Psoas muscle (tissue), 8 donors: ENCODE data around the gene CHRM3. TPM values are rescaled to one million over a fixed set of nuclear protein-coding genes. Genes with fewer than 3 reads are reported as not detected.

Experiments
- ATAC-seq, 4 donors: fragments of 200-7000 bp; cut with Tn5 transposase; one replicate each; pipeline ENCODE4 v1.9.1; 2020; ENCODE audit warnings: moderate library complexity in 3 of 4, mild to moderate bottlenecking in 2 of 4
- DNase-seq, 2 donors: peaks; one replicate each; pipeline ENCODE4 v3.0.0-alpha.2; 2020
- H3K27ac ChIP-seq: fragments of 200-600 bp; one replicate; pipeline ENCODE4 v1.8.0; 2022
- H3K27me3 ChIP-seq, 3 donors: fragments of 200-600 bp in 1 of 3; one replicate each; pipeline versions ENCODE4 v1.6.1 to v1.8.0; 2013 to 2022; ENCODE audit warnings: low read length in 2 of 3, mild to moderate bottlenecking in 2 of 3, moderate library complexity in 1 of 3; ENCODE audit not compliant: insufficient read depth in 3 of 3
- H3K36me3 ChIP-seq, 2 donors: fragments of 200-600 bp in 1 of 2; one replicate each; pipeline versions ENCODE4 v1.6.1 to v1.8.0; 2013 to 2022; ENCODE audit warnings: low read depth in 1 of 2, mild to moderate bottlenecking in 1 of 2, moderate library complexity in 1 of 2; ENCODE audit not compliant: insufficient read depth in 1 of 2
- H3K4me1 ChIP-seq: fragments of 200-600 bp; one replicate; pipeline ENCODE4 v1.8.0; 2022
- H3K4me3 ChIP-seq: fragments of 200-600 bp; one replicate; pipeline ENCODE4 v1.8.0; 2022; ENCODE audit warnings: mild to moderate bottlenecking
- H3K9me3 ChIP-seq: fragments of 200-600 bp; one replicate; pipeline ENCODE4 v1.8.0; 2022
- WGBS, 3 donors: extraction: QIAGEN DNeasy Blood & Tissue Kit; methylation state at CpG; one replicate each; pipeline versions ENCODE4 v1.1.6 to v1.1.7; 2013; 5-methylcytosine and 5-hydroxymethylcytosine counted together
- intact Hi-C, 2 donors: fragments of 100-400 bp; cut with DNase I; formaldehyde crosslinking; loops; one replicate each; pipeline versions ENCODE4 v1.11.0 to v1.14.2; 2022
- polyA plus RNA-seq, 3 donors: library from polyadenylated mRNA; stranded (reverse); fragments of 200-250 nt; gene quantifications; one replicate each; pipeline ENCODE4 v1.2.3, GENCODE V29; 2013
- total RNA-seq, 4 donors: library from RNA; stranded (reverse); fragmentation: NEBNext Ultra II Directional in 2 of 4; extraction: Animal tissue kit (Norgen Biotek cat#: 25700) in 2 of 4; gene quantifications; one replicate each; pipeline versions ENCODE4 v1.2.1 to v1.2.4, GENCODE V29; 2021 to 2023
- TF ChIP-seq, protein P1 (sequence below): fragments of 200-600 bp; IDR thresholded peaks from one replicate; pipeline ENCODE4 v1.8.0; 2022; ENCODE audit warnings: antibody characterized with exemption
- donor health status: healthy with polysubstance abuse.
- donor health status: DM: no; HTN: no; CAD: no; lungs with moderate emphysema.
- donor health status: Bipolar disorder and iron deficiency.
- donor health status: healthy.
- donor health status: DM: yes; HTN: yes; CAD: no.
- donor health status: DM: no; HTN: no; CAD: no.
- donor health status: DM: no; HTN: no; CAD: no.
- donor health status: DM: yes; HTN: yes; CAD: no.

CHRM3 gene
- total and polyA plus RNA-seq, 7 donors: 0.02 to 0.32 (median 0.06) TPM; not detected in 1

DNA sequence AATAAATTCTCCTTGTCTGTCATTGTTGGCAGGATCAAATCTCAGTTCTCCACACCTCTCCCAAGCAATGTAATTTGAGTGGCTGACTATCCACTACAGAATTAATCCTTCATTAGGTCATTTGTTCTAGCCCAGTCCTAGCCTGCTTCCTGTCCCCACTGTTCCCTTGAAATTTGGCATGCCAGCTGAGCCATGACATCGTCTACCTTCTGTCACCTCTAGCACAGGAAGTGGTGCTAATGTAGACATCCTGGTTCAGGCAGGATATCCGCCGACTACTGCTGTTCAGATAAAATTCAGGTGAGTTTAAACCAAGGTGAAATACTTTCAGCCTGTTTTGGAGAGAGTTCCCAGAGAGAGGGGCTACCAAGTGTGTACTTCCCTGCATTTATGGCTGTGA is 5.9 kb downstream of the CHRM3 start:
- DNase-seq: no peak
- 48 to 64% (median 58%) methylated on average over 3 of the region's 3 CpGs for WGBS, 3 donors

DNA sequence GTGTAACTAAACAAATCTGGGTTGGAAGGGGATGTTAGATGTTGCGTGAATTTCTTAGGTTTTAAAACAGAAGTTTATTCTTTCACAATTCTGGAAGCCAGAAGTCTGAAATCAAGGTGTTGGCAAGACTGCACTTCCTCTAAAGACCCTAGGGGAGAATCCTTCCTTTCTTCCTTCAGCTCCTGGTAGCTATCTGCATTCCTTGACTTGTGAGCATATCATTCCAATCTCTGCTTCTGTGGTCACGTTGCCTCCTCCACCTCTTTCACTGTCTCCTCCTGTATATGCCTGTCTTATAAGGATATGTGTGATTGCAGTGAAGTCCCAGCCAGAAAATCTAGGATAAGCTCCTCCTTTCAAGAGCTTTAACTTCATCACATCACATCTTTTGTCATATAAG is 7.7 kb downstream of the CHRM3 start:
- Histone ChIP-seq H3K36me3 (no peaks in the 10 kb centered on the region), H3K4me1 (no peaks in the 10 kb centered on the region), H3K4me3 (no peak overlapping the region), H3K27me3 (peaks cover 0 to 6% (median 4%) of the 10 kb centered on the region in 3 donors), H3K27ac (no peak overlapping the region), H3K9me3 (no peaks in the 10 kb centered on the region)
- WGBS, 3 donors: 65 to 72% (median 72%) methylated on average over 2 of the region's 2 CpGs
- TF ChIP-seq, protein P1, sequence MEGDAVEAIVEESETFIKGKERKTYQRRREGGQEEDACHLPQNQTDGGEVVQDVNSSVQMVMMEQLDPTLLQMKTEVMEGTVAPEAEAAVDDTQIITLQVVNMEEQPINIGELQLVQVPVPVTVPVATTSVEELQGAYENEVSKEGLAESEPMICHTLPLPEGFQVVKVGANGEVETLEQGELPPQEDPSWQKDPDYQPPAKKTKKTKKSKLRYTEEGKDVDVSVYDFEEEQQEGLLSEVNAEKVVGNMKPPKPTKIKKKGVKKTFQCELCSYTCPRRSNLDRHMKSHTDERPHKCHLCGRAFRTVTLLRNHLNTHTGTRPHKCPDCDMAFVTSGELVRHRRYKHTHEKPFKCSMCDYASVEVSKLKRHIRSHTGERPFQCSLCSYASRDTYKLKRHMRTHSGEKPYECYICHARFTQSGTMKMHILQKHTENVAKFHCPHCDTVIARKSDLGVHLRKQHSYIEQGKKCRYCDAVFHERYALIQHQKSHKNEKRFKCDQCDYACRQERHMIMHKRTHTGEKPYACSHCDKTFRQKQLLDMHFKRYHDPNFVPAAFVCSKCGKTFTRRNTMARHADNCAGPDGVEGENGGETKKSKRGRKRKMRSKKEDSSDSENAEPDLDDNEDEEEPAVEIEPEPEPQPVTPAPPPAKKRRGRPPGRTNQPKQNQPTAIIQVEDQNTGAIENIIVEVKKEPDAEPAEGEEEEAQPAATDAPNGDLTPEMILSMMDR: no peak
- intact Hi-C loops: no loop called here
- ATAC-seq (no peak), DNase-seq (no peak)

More for the DNA sequence above, 5.9 kb downstream of the CHRM3 start:
- Histone ChIP-seq H3K4me3 (no peak overlapping the region), H3K9me3 (no peaks in the 10 kb centered on the region), H3K4me1 (no peaks in the 10 kb centered on the region), H3K27ac (no peak overlapping the region), H3K36me3 (no peaks in the 10 kb centered on the region), H3K27me3 (peaks cover 4 to 19% (median 4%) of the 10 kb centered on the region in 3 donors)
- ATAC-seq: no peak
- intact Hi-C loops: no loop called here
- TF ChIP-seq, protein P1: no peak

DNA sequence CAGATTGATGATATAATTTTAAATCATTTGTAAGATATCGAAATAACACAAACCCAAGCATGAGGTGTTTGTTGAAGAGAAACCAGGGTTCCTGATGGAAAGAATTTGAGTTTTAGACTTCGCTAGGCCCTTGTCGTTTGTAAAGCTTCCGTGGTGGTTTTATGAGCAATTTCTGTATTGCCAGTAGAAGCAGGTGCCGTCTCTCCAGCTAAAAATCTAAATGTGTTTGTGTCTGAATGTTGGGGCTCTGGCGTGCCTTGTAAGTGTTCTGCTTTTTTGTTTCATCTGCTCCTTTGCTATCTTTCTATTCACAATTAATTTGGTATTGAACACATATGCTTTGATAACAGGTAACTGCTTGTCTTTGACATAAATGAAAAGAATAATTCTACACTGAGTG is 27.5 kb downstream of the CHRM3 start:
- Histone ChIP-seq H3K4me1 (no peaks in the 10 kb centered on the region), H3K27ac (no peak overlapping the region), H3K27me3 (no peaks in the 10 kb centered on the region), H3K9me3 (no peaks in the 10 kb centered on the region), H3K4me3 (no peak overlapping the region), H3K36me3 (no peaks in the 10 kb centered on the region)
- ATAC-seq (no peak), DNase-seq (no peak)
- TF ChIP-seq, protein P1: no peak
- intact Hi-C loops: no loop called here
- WGBS, 3 donors: 57 to 71% (median 59%) methylated on average over 6 of the region's 6 CpGs

DNA sequence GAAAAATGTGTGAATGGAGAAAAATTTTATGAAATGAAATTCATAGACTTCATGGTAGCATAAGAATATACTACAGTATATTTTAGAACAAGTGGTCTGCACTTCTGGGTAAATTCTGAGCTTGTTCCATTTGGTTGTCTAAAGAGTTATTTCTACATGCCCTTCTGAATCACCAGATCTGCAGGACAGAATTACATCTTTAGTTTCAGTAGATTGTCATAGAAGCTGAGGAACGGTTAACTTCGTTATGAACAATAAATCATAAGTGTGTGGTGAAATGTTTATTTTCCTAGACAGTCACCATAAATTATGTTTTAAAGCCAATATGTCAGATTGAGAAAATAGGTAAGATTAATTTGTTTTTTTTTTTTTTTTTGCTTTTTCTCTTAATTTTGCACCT is 30.9 kb downstream of the CHRM3 start:
- intact Hi-C loops: no loop called here
- H3K36me3 ChIP-seq: no peaks in the 10 kb centered on the region
- TF ChIP-seq, protein P1: no peak
- H3K4me1 ChIP-seq: no peaks in the 10 kb centered on the region
- no peak overlapping the region for H3K27ac ChIP-seq
- no peaks in the 10 kb centered on the region for H3K27me3 ChIP-seq
- H3K4me3 ChIP-seq: no peak overlapping the region
- H3K9me3 ChIP-seq: no peaks in the 10 kb centered on the region
- DNase-seq: no peak
- no peak for ATAC-seq
- 58 to 68% (median 59%) methylated on average over 2 of the region's 2 CpGs for WGBS, 3 donors

DNA sequence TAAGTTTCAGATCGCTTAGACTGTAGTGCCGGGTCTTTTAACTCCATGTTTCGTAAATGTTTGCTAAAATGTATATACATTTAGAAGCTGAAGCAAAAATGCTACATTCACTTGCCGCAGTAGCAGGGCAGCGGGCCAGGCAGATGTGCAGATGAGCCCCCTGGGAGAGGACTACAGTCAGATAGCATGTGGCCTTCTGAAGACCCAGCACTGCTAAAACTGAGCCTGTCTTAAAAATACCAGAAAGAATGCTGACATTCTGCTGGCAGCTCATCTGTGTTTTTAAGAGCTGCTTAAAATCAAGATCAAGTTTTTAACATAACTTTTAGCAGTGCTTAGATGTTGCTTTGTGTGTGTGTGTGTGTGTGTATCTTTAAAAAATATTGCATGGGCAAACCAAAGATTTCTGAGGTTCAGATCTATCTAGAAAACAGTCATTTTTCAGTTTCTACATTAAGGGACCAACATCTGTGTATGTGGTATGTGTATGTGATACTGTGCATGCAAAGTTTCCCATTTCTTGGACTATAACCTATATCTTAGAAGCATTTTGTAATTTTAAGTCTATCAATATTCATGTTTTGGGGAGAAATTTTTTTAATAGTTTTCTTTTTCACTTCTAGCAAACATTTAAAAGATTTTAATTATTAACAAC is 31.7 kb downstream of the CHRM3 start:
- no peaks in the 10 kb centered on the region for H3K27me3 ChIP-seq
- H3K4me3 ChIP-seq: no peak overlapping the region
- DNase-seq (no peak), ATAC-seq (no peak)
- H3K27ac ChIP-seq: no peak overlapping the region
- no peaks in the 10 kb centered on the region for H3K36me3 ChIP-seq
- 58 to 77% (median 67%) methylated on average over 5 of the region's 5 CpGs for WGBS, 3 donors
- no peaks in the 10 kb centered on the region for H3K9me3 ChIP-seq
- no peaks in the 10 kb centered on the region for H3K4me1 ChIP-seq
- intact Hi-C loops: no loop called here
- TF ChIP-seq, protein P1: no peak
